Glutamatergic neuron (in vitro differentiated cells): ENCODE measurements around the gene MATK. TPM values are rescaled to one million over a fixed set of nuclear protein-coding genes. Genes with fewer than 3 reads are reported as not detected.

Source experiments
- DNase-seq: peaks from one replicate; pipeline ENCODE4 v3.0.0; 2022
- H3K27ac Mint-ChIP-seq: one replicate; pipeline ENCODE4 v1.8.0; 2020; ENCODE audit warnings: mild to moderate bottlenecking, mixed read lengths, inconsistent platforms; ENCODE audit not compliant: unreplicated experiment
- H3K27me3 Mint-ChIP-seq: one replicate; pipeline ENCODE4 v1.8.0; 2020; ENCODE audit warnings: mild to moderate bottlenecking, moderate library complexity, mixed read lengths, inconsistent platforms; ENCODE audit not compliant: unreplicated experiment
- H3K36me3 Mint-ChIP-seq: one replicate; pipeline ENCODE4 v1.8.0; 2020; ENCODE audit warnings: mild to moderate bottlenecking, mixed read lengths, inconsistent platforms; ENCODE audit not compliant: unreplicated experiment
- H3K4me1 Mint-ChIP-seq: one replicate; pipeline ENCODE4 v1.8.0; 2020; ENCODE audit warnings: mild to moderate bottlenecking, low read depth, mixed read lengths, inconsistent platforms; ENCODE audit not compliant: unreplicated experiment
- H3K4me3 Mint-ChIP-seq: one replicate; pipeline ENCODE4 v1.8.0; 2020; ENCODE audit warnings: mild to moderate bottlenecking, mixed read lengths, inconsistent platforms; ENCODE audit not compliant: unreplicated experiment
- H3K9me3 Mint-ChIP-seq: one replicate; pipeline ENCODE4 v1.8.0; 2020; ENCODE audit warnings: mild to moderate bottlenecking, moderate library complexity, mixed read lengths, inconsistent platforms; ENCODE audit not compliant: unreplicated experiment
- total RNA-seq: library from RNA; stranded (reverse); fragmentation: NEBNext Ultra II Directional; extraction: Animal tissue kit (Norgen Biotek cat#: 25700); gene quantifications from one replicate; pipeline ENCODE4 v1.2.1, GENCODE V29; 2021; ENCODE audit not compliant: unreplicated experiment
- TF ChIP-seq, protein P1 (sequence below): fragments of 200-600 bp; sonication (generic); IDR thresholded peaks from one replicate; pipeline ENCODE4 v1.5.0; 2021; ENCODE audit not compliant: partially characterized antibody, unreplicated experiment

Gene MATK
- total RNA-seq, 1 donor from 2014 or later: not detected

DNA sequence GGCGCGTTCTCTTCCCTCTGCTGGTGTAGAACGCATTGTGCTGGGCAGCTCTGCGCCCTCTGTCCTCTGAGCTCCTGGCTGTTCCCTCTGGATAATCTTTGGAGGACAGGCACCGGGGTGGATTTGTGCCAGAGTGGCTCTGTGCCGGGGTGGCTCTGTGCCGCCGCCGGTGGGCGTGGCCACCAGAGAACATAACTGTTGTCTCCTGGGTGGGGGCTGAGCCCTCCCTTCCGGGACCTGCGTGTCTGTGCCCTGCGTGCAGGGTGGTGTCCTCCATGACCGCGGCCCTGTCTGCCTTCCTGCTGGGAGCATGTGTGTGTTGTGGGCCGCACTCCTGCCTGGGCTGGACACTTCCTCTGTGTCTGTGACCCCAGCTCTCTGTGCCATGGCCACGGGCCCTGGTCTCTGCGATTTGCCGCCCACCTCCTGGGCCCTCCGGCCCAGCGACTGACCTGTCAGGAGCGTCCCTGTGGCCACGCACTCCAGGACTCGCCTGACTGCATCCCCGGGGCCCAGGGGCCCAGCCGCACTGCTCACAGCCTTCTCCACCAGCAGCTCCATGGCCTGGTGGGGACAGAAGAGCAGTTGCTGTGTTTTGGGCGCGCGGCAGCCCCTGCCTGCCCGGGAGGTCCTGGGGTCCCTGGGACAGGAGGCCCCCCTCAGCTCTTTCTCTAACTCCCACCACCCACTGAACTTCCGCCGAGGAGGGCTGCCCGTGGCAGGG lies 22.4 kb upstream of the MATK start:
- Mint-ChIP-seq H3K4me3 (no peak overlapping the region), H3K9me3 (peaks cover 6% of the 10 kb centered on the region), H3K36me3 (peaks cover 4% of the 10 kb centered on the region), H3K4me1 (no peaks in the 10 kb centered on the region), H3K27ac (no peak overlapping the region), H3K27me3 (peaks cover 3% of the 10 kb centered on the region)
- TF ChIP-seq, protein P1, sequence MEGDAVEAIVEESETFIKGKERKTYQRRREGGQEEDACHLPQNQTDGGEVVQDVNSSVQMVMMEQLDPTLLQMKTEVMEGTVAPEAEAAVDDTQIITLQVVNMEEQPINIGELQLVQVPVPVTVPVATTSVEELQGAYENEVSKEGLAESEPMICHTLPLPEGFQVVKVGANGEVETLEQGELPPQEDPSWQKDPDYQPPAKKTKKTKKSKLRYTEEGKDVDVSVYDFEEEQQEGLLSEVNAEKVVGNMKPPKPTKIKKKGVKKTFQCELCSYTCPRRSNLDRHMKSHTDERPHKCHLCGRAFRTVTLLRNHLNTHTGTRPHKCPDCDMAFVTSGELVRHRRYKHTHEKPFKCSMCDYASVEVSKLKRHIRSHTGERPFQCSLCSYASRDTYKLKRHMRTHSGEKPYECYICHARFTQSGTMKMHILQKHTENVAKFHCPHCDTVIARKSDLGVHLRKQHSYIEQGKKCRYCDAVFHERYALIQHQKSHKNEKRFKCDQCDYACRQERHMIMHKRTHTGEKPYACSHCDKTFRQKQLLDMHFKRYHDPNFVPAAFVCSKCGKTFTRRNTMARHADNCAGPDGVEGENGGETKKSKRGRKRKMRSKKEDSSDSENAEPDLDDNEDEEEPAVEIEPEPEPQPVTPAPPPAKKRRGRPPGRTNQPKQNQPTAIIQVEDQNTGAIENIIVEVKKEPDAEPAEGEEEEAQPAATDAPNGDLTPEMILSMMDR: no peak
- no peak for DNase-seq

DNA sequence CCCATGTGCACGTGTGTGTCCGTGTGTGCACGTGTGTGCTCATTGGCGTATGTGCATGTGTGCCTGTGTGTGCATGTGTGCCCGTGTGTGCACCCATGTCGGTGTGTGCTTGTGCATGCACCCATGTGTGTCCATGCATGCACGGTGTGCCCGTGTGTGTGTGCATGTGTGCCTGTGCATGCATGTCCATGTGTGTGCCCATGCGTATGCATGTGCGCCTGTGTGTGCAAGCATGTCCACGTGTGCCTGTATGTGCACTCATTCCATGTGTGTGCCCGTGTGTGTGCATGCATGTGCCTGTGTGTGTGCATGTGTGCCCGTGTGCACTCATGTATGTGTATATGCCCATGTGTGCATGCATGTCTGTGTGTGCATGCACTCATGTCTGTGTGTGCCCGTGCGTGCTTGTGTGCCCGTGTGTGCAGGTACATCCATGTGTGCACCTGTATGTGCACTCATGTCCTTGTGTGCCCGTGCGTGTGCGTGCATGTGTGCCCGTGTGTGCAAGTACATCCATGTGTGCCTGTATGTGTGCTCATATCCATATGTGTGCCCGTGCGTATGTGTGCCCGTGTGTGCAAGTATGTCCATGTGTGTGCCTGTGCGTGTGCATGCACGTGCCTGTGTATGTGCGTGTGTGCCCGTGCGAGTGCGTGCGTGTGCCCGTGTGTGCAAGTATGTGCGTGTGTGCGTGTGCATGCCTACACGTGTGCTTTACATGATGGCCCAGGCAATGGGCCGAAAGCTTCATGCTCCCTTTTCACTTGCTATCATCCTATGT lies 21.6 kb upstream of the MATK start:
- Mint-ChIP-seq H3K4me3 (peak overlapping the region; percentile 3), H3K4me1 (peaks cover 2% of the 10 kb centered on the region), H3K9me3 (peaks cover 6% of the 10 kb centered on the region), H3K27me3 (peaks cover 3% of the 10 kb centered on the region), H3K36me3 (peaks cover 4% of the 10 kb centered on the region), H3K27ac (peak overlapping the region; percentile 39)
- TF ChIP-seq, protein P1: no peak
- DNase-seq: no peak

DNA sequence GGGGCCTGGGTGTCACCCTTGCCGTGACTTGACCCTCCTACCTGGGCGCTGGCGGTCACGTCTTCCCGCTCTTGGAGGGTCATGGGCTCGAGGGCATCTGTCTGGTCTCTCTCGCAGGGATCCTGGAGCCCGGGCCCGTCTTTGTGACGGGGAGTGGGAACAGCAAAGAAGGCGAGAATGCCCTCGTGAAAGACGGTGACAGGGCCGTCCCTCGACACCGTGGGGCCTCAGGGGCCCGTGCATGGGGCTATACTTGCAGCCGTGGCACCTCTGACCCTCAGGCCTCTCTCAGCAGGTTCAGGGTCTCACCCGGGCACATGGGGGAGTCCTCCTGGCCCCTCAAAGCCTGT lies 20.9 kb upstream of the MATK start:
- TF ChIP-seq, protein P1: no peak
- DNase-seq: no peak
- peaks cover 6% of the 10 kb centered on the region for H3K9me3 Mint-ChIP-seq

DNA sequence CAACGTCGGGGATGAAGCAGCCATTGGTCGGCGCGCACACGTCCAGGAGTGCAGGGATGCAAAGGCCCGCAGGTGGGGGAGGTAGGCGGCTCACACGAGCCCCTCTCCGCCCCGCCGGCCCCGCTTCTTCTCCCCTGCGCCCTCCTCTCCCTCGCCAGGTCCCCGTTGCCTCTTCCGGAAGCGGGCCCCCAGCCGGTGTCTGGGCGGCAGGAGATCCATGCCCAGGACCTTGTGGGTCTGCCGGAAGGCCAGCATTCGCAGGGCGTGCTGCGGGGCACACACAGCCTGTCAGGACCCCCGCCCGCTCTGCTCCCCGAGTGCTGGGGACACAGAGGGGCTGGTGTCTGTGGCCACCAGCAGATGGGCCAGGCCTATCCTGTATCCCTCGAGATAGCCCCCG lies 19.7 kb upstream of the MATK start:
- Mint-ChIP-seq H3K27me3 (peaks cover 3% of the 10 kb centered on the region), H3K4me3 (no peak overlapping the region), H3K4me1 (peaks cover 2% of the 10 kb centered on the region), H3K9me3 (peaks cover 6% of the 10 kb centered on the region), H3K27ac (no peak overlapping the region), H3K36me3 (peaks cover 4% of the 10 kb centered on the region)
- DNase-seq: no peak
- TF ChIP-seq, protein P1: no peak

More for the DNA sequence above, 20.9 kb upstream of the MATK start:
- peaks cover 4% of the 10 kb centered on the region for H3K36me3 Mint-ChIP-seq
- H3K27ac Mint-ChIP-seq: no peak overlapping the region
- H3K27me3 Mint-ChIP-seq: peaks cover 3% of the 10 kb centered on the region
- no peak overlapping the region for H3K4me3 Mint-ChIP-seq
- peaks cover 2% of the 10 kb centered on the region for H3K4me1 Mint-ChIP-seq

DNA sequence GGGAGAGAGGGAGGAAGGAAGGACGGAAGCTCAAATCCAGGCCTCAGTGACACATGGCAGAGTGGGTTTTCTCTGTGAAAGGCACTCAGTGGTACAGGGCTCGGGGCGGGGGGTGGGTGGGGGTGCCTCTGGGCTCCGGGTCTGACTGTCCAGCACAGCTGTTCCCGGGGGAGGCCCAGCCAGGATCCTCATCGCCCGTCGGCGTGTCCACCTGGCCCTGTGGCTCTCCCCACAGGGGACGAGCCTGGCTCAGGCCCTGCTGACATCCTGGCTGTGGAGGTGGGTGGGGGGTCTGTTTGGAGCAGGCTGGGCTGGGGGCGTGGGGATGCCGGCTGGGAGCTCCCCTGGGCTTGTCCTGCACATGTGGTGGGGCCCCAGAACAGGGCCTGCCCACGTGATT lies 18.2 kb upstream of the MATK start:
- TF ChIP-seq, protein P1: no peak
- Mint-ChIP-seq H3K4me1 (peaks cover 2% of the 10 kb centered on the region), H3K4me3 (no peak overlapping the region), H3K9me3 (peaks cover 6% of the 10 kb centered on the region), H3K36me3 (peaks cover 4% of the 10 kb centered on the region), H3K27me3 (peaks cover 3% of the 10 kb centered on the region), H3K27ac (no peak overlapping the region)
- DNase-seq: no peak
